Stimulated activated naive B cell treated with anti-CD40 and anti-IgM and Interleukin-4, amounts not matched to agents 10 μg/mL and 1 μg/mL and 100 μg/mL, for 72 hours (primary cell): ENCODE results near the gene ACTR3C.

Experiments used
- ATAC-seq, 2 donors: fragments of 150-1000 bp; cut with Tn5 transposase; replicated peaks; 2 replicates each; pipeline ENCODE4 v1.10.0; 2021; ENCODE audit warnings: moderate library complexity in 1 of 2
- DNase-seq: peaks from one replicate; pipeline ENCODE4 v3.0.0; 2021
- H3K27ac Mint-ChIP-seq: one replicate; pipeline ENCODE4 v1.8.0; 2022; ENCODE audit warnings: mild to moderate bottlenecking, mixed read lengths
- H3K27me3 Mint-ChIP-seq, 2 donors: one replicate each; pipeline ENCODE4 v1.8.0; 2022; ENCODE audit warnings: mixed read lengths in 2 of 2
- H3K36me3 Mint-ChIP-seq, 2 donors: one replicate each; pipeline ENCODE4 v1.8.0; 2022; ENCODE audit warnings: mixed read lengths in 2 of 2, mild to moderate bottlenecking in 1 of 2
- H3K4me1 Mint-ChIP-seq, 2 donors: one replicate each; pipeline ENCODE4 v1.8.0; 2022; ENCODE audit warnings: mixed read lengths in 2 of 2, mild to moderate bottlenecking in 1 of 2
- H3K4me3 Mint-ChIP-seq, 2 donors: one replicate each; pipeline ENCODE4 v1.8.0; 2022; ENCODE audit warnings: mild to moderate bottlenecking in 2 of 2, mixed read lengths in 2 of 2, moderate library complexity in 1 of 2
- H3K9me3 Mint-ChIP-seq, 2 donors: one replicate each; pipeline ENCODE4 v1.8.0; 2022; ENCODE audit warnings: mixed read lengths in 2 of 2, mild to moderate bottlenecking in 1 of 2

Gene ACTR3C

DNA sequence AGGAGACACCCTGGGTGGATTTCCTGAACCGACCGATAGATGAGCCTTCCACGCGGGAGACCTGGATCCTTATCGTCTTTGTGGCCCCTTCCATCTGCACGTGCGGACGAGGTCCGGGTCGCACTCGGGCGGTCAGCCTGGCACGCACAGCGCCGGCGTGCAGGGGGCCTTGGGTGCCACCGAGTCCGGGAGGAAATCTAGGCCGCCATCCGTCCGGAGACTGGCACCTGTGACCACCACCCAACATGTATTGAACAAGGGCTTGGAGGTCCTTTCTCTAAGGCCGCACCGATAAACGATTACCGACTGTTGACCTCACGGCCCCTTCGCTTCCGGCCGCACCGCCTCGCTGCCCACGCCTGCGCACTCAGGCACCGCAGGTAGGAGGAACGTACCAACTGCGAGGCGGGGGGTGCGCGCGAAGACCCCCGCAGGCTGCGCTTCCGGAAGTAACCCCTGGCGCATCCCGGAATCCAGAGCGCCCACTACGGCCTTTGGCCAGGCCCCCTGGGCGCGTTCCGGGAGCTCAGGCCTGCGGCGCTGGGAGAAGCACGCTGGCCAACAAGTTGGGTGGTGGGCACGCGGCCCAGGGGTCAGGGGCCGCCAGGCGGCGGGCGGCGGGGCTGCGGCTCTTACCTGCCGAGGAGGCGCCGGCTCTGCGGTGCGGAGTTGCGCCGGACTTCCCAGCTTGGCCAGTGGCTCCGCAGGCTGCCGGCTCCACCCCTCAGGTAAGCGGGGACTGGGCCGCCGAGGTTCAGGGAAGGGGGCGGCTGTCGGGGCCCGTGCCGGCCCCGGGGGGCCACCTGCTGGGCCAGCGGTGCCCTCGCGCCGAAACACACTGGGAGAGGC is at the start of gene ACTR3C, which contains the start of gene LRRC61:
Gene ACTR3C (minus strand): TSS at position 713 of the 849 bp plus-strand sequence. CDS start 28,249 bp downstream, outside the sequence.
Gene LRRC61 (plus strand): TSS at position 523 of the 849 bp plus-strand sequence. CDS start 13,507 bp downstream, outside the sequence.
- peak; percentile 63 for DNase-seq
- no peaks in the 10 kb centered on the region for H3K27me3 Mint-ChIP-seq
- peaks cover 43 to 83% of the 10 kb centered on the region in 2 donors for H3K4me1 Mint-ChIP-seq
- peaks cover 28 to 30% of the 10 kb centered on the region in 2 donors for H3K36me3 Mint-ChIP-seq
- peak within 1 kb of the TSS; percentile 98 for H3K27ac Mint-ChIP-seq
- peak within 1 kb of the TSS; percentile 96 to 97 for H3K4me3 Mint-ChIP-seq
- no peaks in the 10 kb centered on the region for H3K9me3 Mint-ChIP-seq
- peak; percentile 61 to 73 for ATAC-seq

DNA sequence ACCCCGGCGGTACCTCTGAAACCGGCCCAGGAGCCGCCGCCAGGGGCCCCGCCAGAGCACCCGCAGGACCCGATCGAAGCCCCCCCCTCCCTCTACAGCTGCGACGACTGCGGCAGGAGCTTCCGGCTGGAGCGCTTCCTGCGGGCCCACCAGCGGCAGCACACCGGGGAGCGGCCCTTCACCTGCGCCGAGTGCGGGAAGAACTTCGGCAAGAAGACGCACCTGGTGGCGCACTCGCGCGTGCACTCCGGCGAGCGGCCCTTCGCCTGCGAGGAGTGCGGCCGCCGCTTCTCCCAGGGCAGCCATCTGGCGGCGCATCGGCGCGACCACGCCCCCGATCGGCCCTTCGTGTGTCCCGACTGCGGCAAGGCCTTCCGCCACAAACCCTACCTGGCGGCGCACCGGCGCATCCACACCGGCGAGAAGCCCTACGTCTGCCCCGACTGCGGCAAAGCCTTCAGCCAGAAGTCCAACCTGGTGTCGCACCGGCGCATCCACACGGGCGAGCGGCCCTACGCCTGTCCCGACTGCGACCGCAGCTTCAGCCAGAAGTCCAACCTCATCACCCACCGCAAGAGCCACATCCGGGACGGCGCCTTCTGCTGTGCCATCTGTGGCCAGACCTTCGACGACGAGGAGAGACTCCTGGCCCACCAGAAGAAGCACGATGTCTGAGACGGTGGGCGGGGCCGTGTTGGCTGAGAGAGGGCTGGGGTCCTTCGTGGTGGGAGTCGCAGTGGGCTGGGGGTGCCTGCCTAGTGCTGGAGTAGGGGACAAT is 49.1 kb upstream of the ACTR3C start:
- Mint-ChIP-seq H3K4me3 (peak overlapping the region in 1 of 2 donors; percentile 85), H3K9me3 (no peaks in the 10 kb centered on the region), H3K4me1 (peaks cover 51 to 76% of the 10 kb centered on the region in 2 donors), H3K27ac (peak overlapping the region; percentile 70), H3K27me3 (no peaks in the 10 kb centered on the region), H3K36me3 (peaks cover 53 to 61% of the 10 kb centered on the region in 2 donors)
- ATAC-seq (no peak), DNase-seq (no peak)

DNA sequence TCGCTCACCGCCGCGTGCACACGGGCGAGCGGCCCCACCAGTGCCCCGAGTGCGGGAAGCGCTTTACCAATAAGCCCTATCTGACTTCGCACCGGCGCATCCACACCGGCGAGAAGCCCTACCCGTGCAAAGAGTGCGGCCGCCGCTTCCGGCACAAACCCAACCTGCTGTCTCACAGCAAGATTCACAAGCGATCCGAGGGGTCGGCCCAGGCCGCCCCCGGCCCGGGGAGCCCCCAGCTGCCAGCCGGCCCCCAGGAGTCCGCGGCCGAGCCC is 48.6 kb upstream of the ACTR3C start:
- DNase-seq (no peak), ATAC-seq (no peak)
- Mint-ChIP-seq H3K9me3 (no peaks in the 10 kb centered on the region), H3K4me3 (no peak overlapping the region), H3K27me3 (no peaks in the 10 kb centered on the region), H3K4me1 (peaks cover 50 to 76% of the 10 kb centered on the region in 2 donors), H3K27ac (no peak overlapping the region), H3K36me3 (peaks cover 53 to 61% of the 10 kb centered on the region in 2 donors)

DNA sequence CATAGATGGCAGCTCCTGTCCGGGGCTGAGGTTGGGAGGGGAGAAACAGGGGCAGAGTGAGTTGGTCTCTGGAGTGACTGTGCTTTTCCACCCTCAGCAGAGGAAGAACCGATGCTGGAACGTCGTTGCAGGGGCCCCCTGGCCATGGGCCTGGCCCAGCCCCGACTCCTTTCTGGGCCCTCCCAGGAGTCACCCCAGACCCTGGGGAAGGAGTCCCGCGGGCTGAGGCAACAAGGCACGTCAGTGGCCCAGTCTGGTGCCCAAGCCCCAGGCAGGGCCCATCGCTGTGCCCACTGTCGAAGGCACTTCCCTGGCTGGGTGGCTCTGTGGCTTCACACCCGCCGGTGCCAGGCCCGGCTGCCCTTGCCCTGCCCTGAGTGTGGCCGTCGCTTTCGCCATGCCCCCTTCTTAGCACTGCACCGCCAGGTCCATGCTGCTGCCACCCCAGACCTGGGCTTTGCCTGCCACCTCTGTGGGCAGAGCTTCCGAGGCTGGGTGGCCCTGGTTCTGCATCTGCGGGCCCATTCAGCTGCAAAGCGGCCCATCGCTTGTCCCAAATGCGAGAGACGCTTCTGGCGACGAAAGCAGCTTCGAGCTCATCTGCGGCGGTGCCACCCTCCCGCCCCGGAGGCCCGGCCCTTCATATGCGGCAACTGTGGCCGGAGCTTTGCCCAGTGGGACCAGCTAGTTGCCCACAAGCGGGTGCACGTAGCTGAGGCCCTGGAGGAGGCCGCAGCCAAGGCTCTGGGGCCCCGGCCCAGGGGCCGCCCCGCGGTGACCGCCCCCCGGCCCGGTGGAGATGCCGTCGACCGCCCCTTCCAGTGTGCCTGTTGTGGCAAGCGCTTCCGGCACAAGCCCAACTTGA is 48.0 kb upstream of the ACTR3C start:
- peak overlapping the region in 1 of 2 donors; percentile 96 for H3K4me3 Mint-ChIP-seq
- H3K27ac Mint-ChIP-seq, result peak overlapping the region; percentile 81
- no peaks in the 10 kb centered on the region for H3K9me3 Mint-ChIP-seq
- H3K36me3 Mint-ChIP-seq, result peaks cover 53 to 60% of the 10 kb centered on the region in 2 donors
- no peaks in the 10 kb centered on the region for H3K27me3 Mint-ChIP-seq
- H3K4me1 Mint-ChIP-seq, result peaks cover 47 to 76% of the 10 kb centered on the region in 2 donors
- no peak for DNase-seq
- ATAC-seq, result no peak

DNA sequence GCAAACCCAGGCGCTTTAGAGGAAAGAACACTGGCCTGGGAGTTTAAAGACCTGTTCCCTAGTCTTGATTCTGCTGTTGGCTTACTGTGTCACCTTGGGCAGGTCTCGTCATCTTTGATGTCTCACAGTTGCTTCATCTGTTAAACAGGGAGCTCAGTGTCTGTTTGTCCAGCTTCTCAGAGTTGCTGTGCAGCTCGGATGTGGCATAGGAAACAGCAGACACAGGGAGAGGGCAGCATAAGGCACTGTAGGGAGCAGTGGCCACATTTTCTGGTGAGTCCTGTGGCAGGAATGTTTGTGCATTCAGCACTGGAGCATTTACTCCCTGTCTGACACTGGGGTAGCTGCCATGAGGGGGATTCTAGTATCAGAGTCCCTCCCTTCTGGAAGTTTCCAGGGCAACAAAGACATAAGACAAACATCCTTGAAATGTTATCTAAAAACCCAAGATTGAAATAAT is 47.3 kb upstream of the ACTR3C start:
- H3K36me3 Mint-ChIP-seq, result peaks cover 49 to 53% of the 10 kb centered on the region in 2 donors
- no peak for DNase-seq

DNA sequence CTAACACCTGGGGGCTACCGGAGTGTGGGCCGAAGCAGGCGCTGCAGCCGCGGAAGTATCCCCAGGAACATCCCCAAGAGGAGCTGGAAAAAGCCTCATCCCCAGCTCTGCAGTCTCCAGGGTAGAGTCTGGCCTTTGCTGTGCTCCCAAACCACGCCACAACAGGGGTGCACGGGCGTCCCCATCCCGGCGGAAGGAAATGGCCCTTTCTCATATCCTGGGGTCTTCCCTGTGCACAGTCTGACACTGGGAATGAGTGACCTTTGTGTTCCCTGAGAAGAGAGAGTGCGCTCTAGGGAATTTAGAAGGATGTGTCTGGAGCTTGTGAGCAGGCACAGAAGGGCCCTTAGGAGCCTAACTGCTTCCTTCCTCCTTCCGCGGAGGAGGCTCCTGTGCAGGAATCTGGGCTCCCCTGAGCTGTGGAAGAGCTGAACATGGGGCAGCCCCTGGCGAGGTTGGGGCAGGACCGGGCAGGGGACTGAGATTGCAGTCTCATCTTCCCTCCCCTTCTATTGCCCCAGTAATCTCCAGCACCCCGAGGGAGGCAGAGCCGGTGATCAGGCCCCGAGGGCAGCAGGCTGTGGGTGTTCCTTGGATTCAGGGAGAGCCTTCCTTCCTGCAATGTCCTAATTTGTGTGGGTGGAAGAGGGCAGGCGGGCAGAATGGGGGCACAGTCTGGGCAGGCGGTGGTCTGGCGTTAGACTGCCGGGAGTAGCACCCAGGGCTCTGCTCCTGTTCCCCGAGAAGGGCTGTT is 46.6 kb upstream of the ACTR3C start:
- ATAC-seq, result peak in 1 of 2 donors; percentile 0
- peaks cover 46 to 76% of the 10 kb centered on the region in 2 donors for H3K4me1 Mint-ChIP-seq
- peak overlapping the region; percentile 96 to 97 for H3K4me3 Mint-ChIP-seq
- peak overlapping the region; percentile 99 for H3K27ac Mint-ChIP-seq
- DNase-seq, result no peak
- H3K27me3 Mint-ChIP-seq, result no peaks in the 10 kb centered on the region
- peaks cover 45 to 48% of the 10 kb centered on the region in 2 donors for H3K36me3 Mint-ChIP-seq
- H3K9me3 Mint-ChIP-seq, result no peaks in the 10 kb centered on the region

More for the DNA sequence above, 47.3 kb upstream of the ACTR3C start:
- H3K4me3 Mint-ChIP-seq, result peak overlapping the region; percentile 96 to 97
- ATAC-seq, result no peak
- no peaks in the 10 kb centered on the region for H3K27me3 Mint-ChIP-seq
- H3K4me1 Mint-ChIP-seq, result peaks cover 46 to 76% of the 10 kb centered on the region in 2 donors
- peak overlapping the region; percentile 81 for H3K27ac Mint-ChIP-seq
- H3K9me3 Mint-ChIP-seq, result no peaks in the 10 kb centered on the region

DNA sequence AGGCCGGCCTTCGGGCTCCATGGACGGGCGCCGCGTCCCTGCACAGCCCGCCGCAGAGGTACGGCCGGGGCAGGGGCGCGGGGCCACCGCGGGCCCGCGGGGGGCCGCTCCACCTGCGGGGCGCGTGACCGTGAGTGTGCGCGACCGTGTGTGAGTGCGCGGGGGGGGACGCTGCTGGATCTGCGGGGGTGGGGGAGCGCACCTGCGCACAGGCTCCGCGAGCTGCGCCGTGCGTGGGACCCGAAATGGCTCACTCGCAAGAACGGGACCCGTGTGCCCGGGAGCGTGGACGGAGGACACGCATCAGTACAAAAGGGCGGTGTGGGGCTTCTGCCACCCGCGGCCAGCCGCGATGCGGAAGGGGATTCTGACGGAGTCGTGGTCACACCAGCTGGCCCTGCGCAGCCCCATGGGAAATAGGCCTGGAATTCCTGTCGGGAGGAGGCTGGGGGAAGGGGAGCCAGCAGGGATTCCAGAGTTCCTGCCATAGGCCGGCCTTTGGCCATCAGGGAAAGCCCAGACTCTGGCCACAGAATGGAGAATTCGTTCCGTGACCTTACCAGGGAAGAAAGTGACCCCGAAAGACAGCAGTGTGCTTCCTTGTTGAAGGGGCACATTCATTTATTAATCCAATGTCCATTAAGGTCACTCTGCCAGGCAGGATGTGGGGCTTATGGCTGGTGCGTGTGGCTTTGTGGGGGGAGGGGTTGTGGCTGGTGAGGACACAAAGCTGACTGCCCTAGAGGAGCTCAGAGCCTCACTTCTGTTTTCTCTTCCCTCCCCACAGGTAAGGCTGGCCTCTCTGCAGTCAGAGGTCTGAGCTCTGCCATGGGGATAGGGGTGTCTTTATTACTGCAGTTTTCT is 45.8 kb upstream of the ACTR3C start:
- Mint-ChIP-seq H3K9me3 (no peaks in the 10 kb centered on the region), H3K27ac (peak overlapping the region; percentile 99), H3K27me3 (no peaks in the 10 kb centered on the region), H3K4me3 (peak overlapping the region; percentile 96 to 97), H3K4me1 (peaks cover 44 to 73% of the 10 kb centered on the region in 2 donors), H3K36me3 (peaks cover 37 to 40% of the 10 kb centered on the region in 2 donors)
- DNase-seq (peak; percentile 64), ATAC-seq (peak; percentile 71 to 75)

DNA sequence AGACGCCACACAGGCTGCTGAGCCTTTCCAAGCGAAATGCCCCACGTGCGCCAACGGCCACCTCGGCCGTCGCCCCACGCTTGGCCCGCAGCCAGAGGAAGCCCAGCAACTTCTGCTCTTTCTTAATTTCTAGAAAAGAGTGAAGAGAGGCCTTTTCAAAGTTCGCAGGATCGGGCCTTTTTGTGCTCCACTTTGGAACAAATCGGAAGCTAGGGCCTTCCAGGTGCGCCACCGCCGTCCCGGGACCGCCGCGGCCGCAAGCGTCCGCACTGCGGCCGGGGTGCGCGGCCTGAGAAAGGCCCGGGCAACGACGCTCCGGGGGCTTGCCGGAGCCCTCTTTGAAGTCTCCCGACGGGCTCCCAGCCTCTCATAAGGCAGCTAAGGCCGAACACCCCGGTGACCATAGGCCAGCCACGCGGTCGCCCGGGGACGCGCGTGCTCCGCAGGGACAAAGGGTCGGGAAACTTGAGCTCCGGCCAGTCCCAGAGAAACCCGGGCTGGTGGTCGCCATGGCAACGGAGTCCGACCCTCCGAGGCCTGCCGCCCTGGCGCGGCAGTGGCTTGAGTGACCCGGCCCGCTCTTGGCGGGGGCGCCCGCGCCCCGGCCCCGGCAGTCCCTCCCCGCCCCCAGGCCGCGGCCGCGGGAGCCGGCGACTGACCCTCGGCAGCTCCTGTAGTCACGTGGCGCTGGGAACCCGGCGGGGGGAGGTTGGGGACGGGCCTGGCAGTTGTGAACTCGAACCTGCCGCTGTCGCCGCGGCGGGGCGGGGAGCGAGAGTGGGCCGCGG is 44.9 kb upstream of the ACTR3C start, which contains the start of gene REPIN1:
Gene REPIN1 (plus strand): TSS at position 727 of the 788 bp plus-strand sequence. CDS start 890 bp downstream, outside the sequence.
- peaks cover 29 to 32% of the 10 kb centered on the region in 2 donors for H3K36me3 Mint-ChIP-seq
- H3K27ac Mint-ChIP-seq, result peak within 1 kb of the TSS; percentile 99
- DNase-seq, result peak; percentile 85
- peak; percentile 42 to 53 for ATAC-seq
- no peaks in the 10 kb centered on the region for H3K27me3 Mint-ChIP-seq
- H3K4me1 Mint-ChIP-seq, result peaks cover 45 to 73% of the 10 kb centered on the region in 2 donors
- no peaks in the 10 kb centered on the region for H3K9me3 Mint-ChIP-seq
- H3K4me3 Mint-ChIP-seq, result peak within 1 kb of the TSS; percentile 96 to 97

DNA sequence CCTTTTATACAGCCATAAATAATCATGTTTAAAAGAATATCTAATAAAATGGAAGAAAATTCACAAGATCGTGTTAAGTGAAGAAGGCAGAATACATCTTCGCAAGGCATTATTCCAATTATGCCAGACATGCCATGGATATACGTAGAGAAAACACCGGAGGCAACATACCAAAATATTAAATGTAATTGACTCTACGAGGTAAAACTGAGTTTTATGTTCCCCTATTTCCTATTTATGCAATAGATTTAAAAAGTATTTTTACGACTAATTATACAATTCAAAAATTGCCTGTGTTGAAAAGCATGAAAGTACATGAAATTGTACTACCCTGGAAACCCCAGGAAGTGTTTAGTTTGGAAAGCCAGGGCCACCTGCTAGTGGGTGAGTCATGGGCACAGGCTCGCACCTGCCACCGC is 44.3 kb upstream of the ACTR3C start:
- DNase-seq (no peak), ATAC-seq (no peak)
- Mint-ChIP-seq H3K27ac (peak overlapping the region; percentile 97), H3K36me3 (peaks cover 23 to 26% of the 10 kb centered on the region in 2 donors), H3K4me1 (peaks cover 46 to 73% of the 10 kb centered on the region in 2 donors), H3K4me3 (peak overlapping the region; percentile 85 to 96), H3K9me3 (no peaks in the 10 kb centered on the region), H3K27me3 (no peaks in the 10 kb centered on the region)

DNA sequence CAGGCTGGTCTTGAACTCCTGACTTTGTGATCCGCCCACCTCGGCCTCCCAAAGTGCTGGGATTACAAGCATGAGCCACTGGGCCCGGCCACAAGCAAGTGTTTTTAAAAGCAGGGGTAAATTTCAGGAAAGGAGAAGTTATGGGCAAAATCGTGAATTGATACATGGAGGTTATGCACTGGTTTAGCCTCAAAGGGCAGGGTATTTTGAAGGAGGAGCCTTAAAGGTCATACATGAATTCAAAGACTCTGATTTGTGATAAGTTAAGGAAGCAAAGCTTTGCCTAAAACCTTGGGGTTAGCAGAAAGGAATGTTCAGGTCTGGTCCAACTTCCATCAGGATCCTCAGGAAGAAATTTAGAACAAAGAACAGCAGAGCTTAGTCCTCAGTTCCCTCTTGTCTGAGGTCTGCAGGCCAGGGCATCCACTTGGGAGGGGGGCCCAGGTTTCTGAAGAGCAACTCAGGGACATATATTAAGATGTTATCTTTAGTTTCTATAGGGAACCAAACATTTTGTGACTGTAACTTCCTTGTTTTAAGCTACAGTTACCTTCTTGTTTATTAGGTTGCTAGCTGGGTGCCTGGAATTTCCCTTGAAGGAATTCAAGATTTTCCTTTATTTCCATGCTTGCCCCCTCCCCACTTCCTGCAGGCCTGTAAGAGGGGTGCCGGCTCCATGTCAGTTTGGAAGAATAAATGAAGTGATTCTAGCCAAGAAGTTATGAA is 42.5 kb upstream of the ACTR3C start:
- ATAC-seq (peak; percentile 43 to 45), DNase-seq (peak; percentile 51)
- H3K27me3 Mint-ChIP-seq, result no peaks in the 10 kb centered on the region

DNA sequence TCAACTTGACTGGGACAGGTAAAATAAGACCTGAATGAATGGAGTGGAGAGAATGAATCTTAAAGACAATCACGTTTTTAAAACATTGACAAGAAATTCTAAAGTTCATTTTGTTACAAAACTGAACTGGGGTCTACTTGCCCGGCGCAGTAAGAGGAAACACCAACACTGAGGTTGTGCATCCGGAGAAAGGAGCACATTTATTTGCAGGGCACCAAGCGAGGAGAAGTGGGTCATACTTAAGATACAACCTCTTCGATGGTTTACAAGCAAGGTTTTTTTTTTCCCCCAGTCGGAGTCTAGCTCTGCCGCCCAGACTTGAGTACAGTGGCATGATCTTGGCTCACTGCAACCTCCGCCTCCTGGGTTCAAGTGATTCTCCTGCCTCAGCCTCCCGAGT is 41.8 kb upstream of the ACTR3C start:
- Mint-ChIP-seq H3K9me3 (peaks cover 0 to under 1% of the 10 kb centered on the region in 2 donors), H3K4me1 (peaks cover 44 to 77% of the 10 kb centered on the region in 2 donors), H3K27ac (peak overlapping the region; percentile 99), H3K27me3 (peaks cover 0 to under 1% of the 10 kb centered on the region in 2 donors), H3K36me3 (peaks cover 12 to 14% of the 10 kb centered on the region in 2 donors), H3K4me3 (peak overlapping the region in 1 of 2 donors; percentile 43)
- ATAC-seq (no peak), DNase-seq (no peak)

More for the DNA sequence above, 42.5 kb upstream of the ACTR3C start:
- H3K4me1 Mint-ChIP-seq, result peaks cover 50 to 81% of the 10 kb centered on the region in 2 donors
- peak overlapping the region; percentile 43 to 55 for H3K4me3 Mint-ChIP-seq
- H3K27ac Mint-ChIP-seq, result peak overlapping the region; percentile 99
- H3K36me3 Mint-ChIP-seq, result peaks cover 16 to 19% of the 10 kb centered on the region in 2 donors
- no peaks in the 10 kb centered on the region for H3K9me3 Mint-ChIP-seq
